Sigmoid colon (tissue), 4 donors: ENCODE data around the gene AHCYL2.

Experiments
- EP300 ChIP-seq, 4 donors: sonication (generic); formaldehyde crosslinking; IDR thresholded peaks; one replicate each; pipeline ENCODE4 v1.6.1; 2017; ENCODE audit warnings: antibody characterized with exemption in 4 of 4
- TF ChIP-seq, protein P1 (sequence below), 4 experiments: fragments of 450-650 bp in 3 of 4; fragments of 200-600 bp in 1 of 4; IDR thresholded peaks; one replicate each; pipeline ENCODE4 v1.5.1; 2016 to 2019; ENCODE audit warnings: antibody characterized with exemption in 4 of 4, mild to moderate bottlenecking in 3 of 4, moderate library complexity in 2 of 4

DNA sequence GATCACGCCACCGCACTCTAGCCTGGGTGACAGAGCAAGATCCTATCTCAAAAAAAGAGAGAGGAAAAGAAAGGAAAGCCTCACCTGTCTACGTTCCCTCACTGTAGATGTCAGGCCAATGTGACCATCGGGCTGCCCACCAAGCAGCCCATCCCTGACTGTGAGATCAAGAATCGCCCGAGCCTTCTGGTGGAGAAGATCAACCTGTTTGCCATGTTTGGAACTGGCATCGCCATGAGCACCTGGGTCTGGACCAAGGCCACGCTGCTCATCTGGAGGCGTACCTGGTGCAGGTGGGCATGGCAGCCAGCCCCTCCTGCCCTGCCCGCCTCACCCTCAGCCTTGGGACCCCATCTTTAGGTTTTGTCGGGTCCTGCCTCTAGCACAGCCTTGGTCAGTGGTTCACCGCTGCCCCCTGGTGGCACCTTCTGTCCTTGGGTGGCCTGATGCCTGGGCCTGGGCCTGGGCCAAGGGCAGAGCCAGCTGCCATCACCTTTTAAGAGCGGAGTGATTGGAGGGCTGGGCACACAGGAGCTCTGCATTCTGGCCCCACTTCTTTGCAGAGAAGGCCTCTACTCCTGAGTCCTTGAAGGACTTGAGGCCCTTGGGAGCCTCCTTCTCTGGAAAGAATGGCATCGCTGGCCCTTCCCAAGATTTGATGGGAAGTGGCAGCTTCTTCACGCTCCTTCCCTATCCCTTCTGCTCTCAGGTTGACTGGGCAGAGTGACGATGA, 14.4 kb upstream of the AHCYL2 start:
- TF ChIP-seq EP300 (IDR thresholded peaks at IDR 0.05), result no peak
- TF ChIP-seq, protein P1, sequence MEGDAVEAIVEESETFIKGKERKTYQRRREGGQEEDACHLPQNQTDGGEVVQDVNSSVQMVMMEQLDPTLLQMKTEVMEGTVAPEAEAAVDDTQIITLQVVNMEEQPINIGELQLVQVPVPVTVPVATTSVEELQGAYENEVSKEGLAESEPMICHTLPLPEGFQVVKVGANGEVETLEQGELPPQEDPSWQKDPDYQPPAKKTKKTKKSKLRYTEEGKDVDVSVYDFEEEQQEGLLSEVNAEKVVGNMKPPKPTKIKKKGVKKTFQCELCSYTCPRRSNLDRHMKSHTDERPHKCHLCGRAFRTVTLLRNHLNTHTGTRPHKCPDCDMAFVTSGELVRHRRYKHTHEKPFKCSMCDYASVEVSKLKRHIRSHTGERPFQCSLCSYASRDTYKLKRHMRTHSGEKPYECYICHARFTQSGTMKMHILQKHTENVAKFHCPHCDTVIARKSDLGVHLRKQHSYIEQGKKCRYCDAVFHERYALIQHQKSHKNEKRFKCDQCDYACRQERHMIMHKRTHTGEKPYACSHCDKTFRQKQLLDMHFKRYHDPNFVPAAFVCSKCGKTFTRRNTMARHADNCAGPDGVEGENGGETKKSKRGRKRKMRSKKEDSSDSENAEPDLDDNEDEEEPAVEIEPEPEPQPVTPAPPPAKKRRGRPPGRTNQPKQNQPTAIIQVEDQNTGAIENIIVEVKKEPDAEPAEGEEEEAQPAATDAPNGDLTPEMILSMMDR (IDR thresholded peaks at IDR 0.05), result peak; percentile 73 to 91 (median 82)
